Brain microvascular endothelial cell (primary cell): ENCODE results near the gene BCAS4.
"Not testable (repeated sequence)": the region's sequence is repeated elsewhere in the genome, so short reads cannot be mapped to it uniquely, and the experiment has no call there.

Source experiments
- DNase-seq: peaks from one replicate; pipeline ENCODE4 v3.0.0-alpha.2; 2020
- H3K27ac ChIP-seq: fragments of 250-450 bp; sonication (Bioruptor Pico); 2 replicates; pipeline ENCODE4 v1.5.1; 2020; ENCODE audit warnings: mild to moderate bottlenecking, moderate library complexity
- H3K27me3 ChIP-seq: fragments of 250-450 bp; sonication (Bioruptor Pico); replicated peaks from 2 replicates; pipeline ENCODE4 v1.5.1; 2020; ENCODE audit warnings: mild to moderate bottlenecking
- H3K36me3 ChIP-seq: fragments of 250-450 bp; sonication (Bioruptor Pico); replicated peaks from 2 replicates; pipeline ENCODE4 v1.5.1; 2020; ENCODE audit warnings: mild to moderate bottlenecking
- H3K4me3 ChIP-seq: 2 replicates; pipeline ENCODE4 v1.5.1; 2011; ENCODE audit warnings: low read depth, mild to moderate bottlenecking, control low read depth, low read length, moderate library complexity
- CTCF ChIP-seq: IDR thresholded peaks from 2 replicates; pipeline ENCODE4 v1.5.1; 2011; ENCODE audit warnings: low read depth, mild to moderate bottlenecking, moderate library complexity, low read length, control low read depth, inconsistent platforms; ENCODE audit errors: missing control alignments
- in situ Hi-C: cut with HindIII; loops from 2 replicates; pipeline ENCODE4 v1.10.0; 2017; ENCODE audit warnings: low sequenced_read_pairs, low pct_ligation_motif_present

The BCAS4 gene

GRCh38 chr20:50876816-50877215 is 82.0 kb downstream of the BCAS4 start:
- Histone ChIP-seq H3K36me3 (no peaks in the 10 kb centered on the region), H3K27me3 (no peaks in the 10 kb centered on the region), H3K4me3 (no peak overlapping the region), H3K27ac (no peak overlapping the region)
- in situ Hi-C loops = no loop called here
- TF ChIP-seq CTCF = no peak
- DNase-seq = no peak

DNA sequence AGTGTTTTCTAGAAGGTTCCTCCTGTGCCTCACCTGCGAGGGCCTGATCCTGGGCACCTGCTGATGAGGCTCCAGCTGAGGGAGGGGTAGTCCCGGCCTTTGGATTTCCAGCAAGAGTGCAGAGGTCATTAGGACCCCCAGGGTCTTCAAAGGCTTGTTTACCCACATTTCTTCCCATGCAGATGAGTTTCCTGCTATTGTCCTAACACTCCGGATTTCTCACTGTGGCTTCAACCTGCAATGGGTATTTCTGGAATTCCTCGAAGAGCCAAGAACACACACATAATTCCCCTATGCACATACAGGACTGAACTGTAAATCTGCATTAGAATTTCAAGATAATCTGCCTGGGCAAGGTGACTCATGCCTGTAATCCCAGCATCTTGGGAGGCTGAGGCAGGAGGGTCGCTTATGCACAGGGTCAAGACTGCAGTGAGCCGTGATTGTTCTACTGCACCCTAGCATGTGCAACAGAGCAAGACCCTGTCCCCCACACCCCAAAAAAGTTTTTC is 82.4 kb downstream of the BCAS4 start:
- no peaks in the 10 kb centered on the region for H3K36me3 ChIP-seq
- in situ Hi-C loops = no loop called here
- DNase-seq = no peak
- H3K27ac ChIP-seq = no peak overlapping the region
- no peak overlapping the region for H3K4me3 ChIP-seq
- H3K27me3 ChIP-seq = no peaks in the 10 kb centered on the region
- TF ChIP-seq CTCF = no peak

DNA sequence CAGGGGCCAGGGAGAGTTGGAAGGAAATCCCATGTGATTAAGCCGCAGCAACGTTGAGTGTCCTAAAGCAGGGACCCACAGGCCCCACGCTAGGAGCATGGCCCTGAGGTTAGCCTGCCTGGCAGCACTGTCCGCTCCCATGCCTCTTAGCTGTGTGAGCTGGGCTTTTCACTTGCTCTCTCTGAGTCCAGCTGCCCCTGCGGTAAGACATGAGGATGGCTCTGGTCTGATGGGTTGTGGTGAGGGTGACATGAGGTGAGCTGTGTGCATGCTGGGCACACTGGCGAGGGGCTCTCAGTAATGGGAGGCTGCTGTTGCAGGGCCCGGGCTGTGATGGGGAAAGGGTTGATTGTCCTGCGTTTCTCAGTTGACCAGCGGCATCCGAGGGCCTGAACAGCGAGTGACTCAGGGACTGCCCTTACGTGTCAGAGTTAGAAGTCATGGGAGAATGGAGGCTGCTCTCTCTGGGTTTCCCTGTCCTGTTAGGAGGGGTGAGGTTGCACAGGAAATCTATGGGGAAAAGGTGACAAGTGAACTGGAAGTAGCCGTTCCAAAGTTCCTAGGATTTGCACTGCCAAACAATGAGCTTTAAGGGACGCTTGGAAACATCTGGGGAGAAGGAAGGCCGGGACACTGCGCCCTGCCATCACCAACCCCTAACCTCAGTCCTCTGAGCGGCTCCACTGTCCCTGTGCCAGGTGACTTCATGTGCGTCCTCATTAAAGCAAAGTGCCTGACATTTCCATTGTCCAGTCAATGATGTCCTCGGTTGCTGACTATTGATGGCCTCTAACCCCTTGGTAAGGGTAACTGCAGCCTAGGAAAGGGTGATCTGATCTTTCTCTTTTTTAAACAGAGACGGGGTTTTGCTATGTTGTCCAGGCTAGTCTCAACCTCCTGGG is 85.0 kb downstream of the BCAS4 start:
- Histone ChIP-seq H3K36me3 (no peaks in the 10 kb centered on the region), H3K27ac (no peak overlapping the region), H3K27me3 (no peaks in the 10 kb centered on the region), H3K4me3 (no peak overlapping the region)
- in situ Hi-C loops = no loop called here
- DNase-seq = no peak
- no peak for TF ChIP-seq CTCF

DNA sequence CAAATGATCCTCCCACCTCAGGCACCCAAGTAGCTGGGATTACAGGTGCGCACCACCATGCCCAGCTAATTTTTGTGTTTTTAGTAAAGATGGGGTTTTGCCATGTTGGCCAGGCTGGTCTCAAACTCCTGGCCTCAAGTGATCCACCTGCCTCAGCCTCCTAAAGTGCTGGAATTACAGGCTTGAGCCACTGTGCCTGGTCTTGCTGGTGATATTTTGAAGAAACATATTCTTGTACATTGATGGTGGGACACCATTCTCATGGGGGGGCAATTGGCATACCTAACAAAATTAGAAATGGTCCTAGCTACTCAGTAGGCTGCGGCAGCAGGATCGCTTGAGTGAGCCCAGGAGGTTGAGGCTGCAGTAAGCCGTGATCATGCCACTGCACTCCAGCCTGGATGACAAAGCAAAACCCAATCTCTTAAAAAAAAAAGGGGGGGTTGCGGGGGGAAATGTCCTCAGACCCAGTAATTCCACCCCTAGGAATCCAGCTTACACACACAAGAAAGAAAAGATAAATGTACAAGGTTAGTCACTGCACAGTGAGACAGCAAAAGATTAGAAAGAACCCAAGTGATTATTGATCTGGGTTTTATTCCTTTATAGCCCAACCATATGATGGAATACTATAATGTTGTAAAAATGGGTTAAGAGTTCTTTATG is 87.0 kb downstream of the BCAS4 start:
- H3K4me3 ChIP-seq, DNase-seq, H3K27ac ChIP-seq, H3K36me3 ChIP-seq, H3K27me3 ChIP-seq, in situ Hi-C loops: not testable (repeated sequence)

DNA sequence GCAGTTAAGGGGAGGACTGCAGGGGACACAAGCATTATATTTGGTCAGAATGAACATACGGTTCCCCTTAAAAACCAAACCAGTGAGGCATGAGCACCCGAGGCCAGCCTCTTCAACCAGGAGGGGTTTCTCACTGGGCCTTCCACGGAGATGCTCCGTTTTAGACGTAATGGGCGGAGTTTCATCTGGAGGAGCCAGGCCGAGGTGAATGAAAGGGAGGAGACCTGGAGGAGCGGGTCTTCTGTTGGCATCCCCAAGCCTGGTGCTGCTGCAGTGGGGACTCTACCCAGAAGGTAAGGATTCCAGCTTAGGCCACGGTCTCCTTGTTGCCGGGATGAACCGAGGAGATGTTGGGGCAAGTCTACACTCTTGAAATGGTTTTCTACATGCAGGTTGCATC is 89.0 kb downstream of the BCAS4 start:
- H3K36me3 ChIP-seq = peaks cover under 1% of the 10 kb centered on the region
- no peak overlapping the region for H3K4me3 ChIP-seq
- no peaks in the 10 kb centered on the region for H3K27me3 ChIP-seq
- DNase-seq = no peak
- in situ Hi-C loops = no loop called here
- H3K27ac ChIP-seq = no peak overlapping the region
- no peak for TF ChIP-seq CTCF

DNA sequence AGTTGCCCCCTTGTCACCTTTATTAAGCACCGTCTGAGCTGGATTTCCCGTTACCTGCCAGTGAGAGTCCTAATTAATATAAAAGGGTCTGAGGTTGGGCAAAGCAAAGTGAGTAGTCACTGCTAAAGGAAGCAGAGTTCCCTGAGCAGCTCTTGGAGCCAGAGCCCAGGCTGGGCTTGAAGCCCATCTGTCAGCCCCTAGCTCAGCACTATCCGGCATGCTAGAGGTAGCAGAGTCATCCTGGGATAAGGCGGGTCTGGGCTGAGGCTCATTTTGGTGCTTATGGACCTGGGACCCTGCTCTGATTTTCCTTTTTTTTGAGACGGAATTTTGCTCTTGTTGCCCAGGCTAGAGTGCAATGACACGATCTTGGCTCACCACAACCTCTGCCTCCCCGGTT is 90.2 kb downstream of the BCAS4 start:
- TF ChIP-seq CTCF = no peak
- Histone ChIP-seq H3K27me3 (no peaks in the 10 kb centered on the region), H3K4me3 (no peak overlapping the region), H3K36me3 (peaks cover 9% of the 10 kb centered on the region), H3K27ac (no peak overlapping the region)
- in situ Hi-C loops = no loop called here
- no peak for DNase-seq
